NT2/D1 (cell line): ENCODE results near the gene CAMTA1.

ENCODE experiments used
- SUZ12 ChIP-seq: IDR thresholded peaks from 2 replicates; pipeline ENCODE4 v1.6.1; 2011; ENCODE audit not compliant: insufficient read length, insufficient read depth; ENCODE audit errors: extremely low read depth
- ZNF274 ChIP-seq: IDR thresholded peaks from 2 replicates; pipeline ENCODE4 v1.6.1; 2011; ENCODE audit warnings: mild to moderate bottlenecking, low read depth, low read length

- no peak for TF ChIP-seq SUZ12
- no peak for TF ChIP-seq ZNF274
Measured at GRCh38 chr1:7540816-7541215, 755.6 kb downstream of the CAMTA1 start.
